H9 (cell line): ENCODE data around the gene XRCC6. TPM values are rescaled to one million over a fixed set of nuclear protein-coding genes. Genes with fewer than 3 reads are reported as not detected.

Experiments used
- DNase-seq: peaks from one replicate; pipeline ENCODE4 v3.0.0-alpha.2; 2017
- H2AFZ ChIP-seq: one replicate; pipeline ENCODE4 v1.6.1; 2013; ENCODE audit warnings: mild to moderate bottlenecking, low read length, control low read depth, moderate library complexity
- H2AK5ac ChIP-seq: 2 replicates; pipeline ENCODE4 v1.6.1; 2013; ENCODE audit warnings: low read length, control low read depth, mixed read lengths; ENCODE audit not compliant: insufficient read length
- H2BK120ac ChIP-seq: one replicate; pipeline ENCODE4 v1.6.1; 2013; ENCODE audit warnings: low read depth, mild to moderate bottlenecking, low read length, control low read depth, inconsistent platforms; ENCODE audit not compliant: poor library complexity, severe bottlenecking
- H2BK12ac ChIP-seq: 2 replicates; pipeline ENCODE4 v1.6.1; 2013; ENCODE audit warnings: low read length, control low read depth, mixed read lengths, low read depth; ENCODE audit not compliant: insufficient read length
- H2BK15ac ChIP-seq: 2 replicates; pipeline ENCODE4 v1.6.1; 2013; ENCODE audit warnings: low read depth, low read length, control low read depth
- H2BK20ac ChIP-seq: one replicate; pipeline ENCODE4 v1.6.1; 2013; ENCODE audit warnings: low read depth, mild to moderate bottlenecking, low read length, control low read depth, inconsistent platforms; ENCODE audit not compliant: poor library complexity, severe bottlenecking
- H2BK5ac ChIP-seq: 2 replicates; pipeline ENCODE4 v1.6.1; 2013; ENCODE audit warnings: low read length, control low read depth, mixed read lengths; ENCODE audit not compliant: insufficient read length
- H3K14ac ChIP-seq: 2 replicates; pipeline ENCODE4 v1.6.1; 2013; ENCODE audit warnings: low read length, control low read depth; ENCODE audit not compliant: insufficient read depth
- H3K18ac ChIP-seq: 2 replicates; pipeline ENCODE4 v1.6.1; 2013; ENCODE audit warnings: low read depth, mild to moderate bottlenecking, mixed read lengths, low read length, control low read depth; ENCODE audit not compliant: insufficient read length
- H3K23ac ChIP-seq: 2 replicates; pipeline ENCODE4 v1.6.1; 2013; ENCODE audit warnings: low read length, control low read depth, mixed read lengths, low read depth; ENCODE audit not compliant: insufficient read length
- H3K23me2 ChIP-seq: 2 replicates; pipeline ENCODE4 v1.6.1; 2013; ENCODE audit warnings: low read depth, mild to moderate bottlenecking, mixed read lengths, low read length, control low read depth; ENCODE audit not compliant: insufficient read length, poor library complexity, severe bottlenecking
- H3K27ac ChIP-seq: 2 replicates; pipeline ENCODE4 v1.5.1; 2013; ENCODE audit warnings: low read length, control low read depth, mixed read lengths, low read depth; ENCODE audit not compliant: insufficient read length
- H3K27me3 ChIP-seq: 2 replicates; pipeline ENCODE4 v1.6.1; 2013; ENCODE audit warnings: low read length, control low read depth, inconsistent platforms; ENCODE audit not compliant: insufficient read depth
- H3K4ac ChIP-seq: 2 replicates; pipeline ENCODE4 v1.6.1; 2013; ENCODE audit warnings: low read depth, mild to moderate bottlenecking, control low read depth, inconsistent platforms, low read length, moderate library complexity
- H3K4me1 ChIP-seq: 2 replicates; pipeline ENCODE4 v1.6.1; 2013; ENCODE audit warnings: low read length, control low read depth, inconsistent platforms; ENCODE audit not compliant: insufficient read depth
- H3K4me2 ChIP-seq: 2 replicates; pipeline ENCODE4 v1.6.1; 2013; ENCODE audit warnings: low read length, control low read depth, mixed read lengths; ENCODE audit not compliant: insufficient read length, insufficient read depth
- H3K56ac ChIP-seq: 2 replicates; pipeline ENCODE4 v1.6.1; 2013; ENCODE audit warnings: low read depth, mild to moderate bottlenecking, mixed read lengths, low read length, control low read depth; ENCODE audit not compliant: insufficient read length
- H3K79me1 ChIP-seq: 2 replicates; pipeline ENCODE4 v1.6.1; 2013; ENCODE audit warnings: low read depth, mild to moderate bottlenecking, moderate library complexity, low read length, control low read depth, inconsistent platforms; ENCODE audit not compliant: insufficient read depth, poor library complexity, severe bottlenecking
- H3K79me2 ChIP-seq: 2 replicates; pipeline ENCODE4 v1.6.1; 2013; ENCODE audit warnings: low read length, control low read depth, inconsistent platforms; ENCODE audit not compliant: insufficient read depth
- H3K9ac ChIP-seq: 2 replicates; pipeline ENCODE4 v1.6.1; 2013; ENCODE audit warnings: low read length, control low read depth, mixed read lengths; ENCODE audit not compliant: insufficient read length; ENCODE audit errors: extremely low read depth
- H3K9me3 ChIP-seq: one replicate; pipeline ENCODE4 v1.6.1; 2013; ENCODE audit warnings: low read depth, low read length, inconsistent platforms; ENCODE audit not compliant: control insufficient read depth
- H3T11ph ChIP-seq: one replicate; pipeline ENCODE4 v1.6.1; 2013; ENCODE audit warnings: mild to moderate bottlenecking, low read length, control low read depth, inconsistent platforms
- H4K20me1 ChIP-seq: one replicate; pipeline ENCODE4 v1.6.1; 2013; ENCODE audit not compliant: control insufficient read depth, insufficient read length, insufficient read depth
- H4K5ac ChIP-seq: 2 replicates; pipeline ENCODE4 v1.6.1; 2013; ENCODE audit warnings: low read depth, mild to moderate bottlenecking, mixed read lengths, low read length, control low read depth; ENCODE audit not compliant: insufficient read length
- H4K8ac ChIP-seq: replicated peaks from 2 replicates; pipeline ENCODE4 v1.6.1; 2013; ENCODE audit warnings: low read length, control low read depth, mixed read lengths, low read depth; ENCODE audit not compliant: insufficient read length
- H4K91ac ChIP-seq: 2 replicates; pipeline ENCODE4 v1.6.1; 2013; ENCODE audit warnings: low read depth, mild to moderate bottlenecking, moderate library complexity, mixed read lengths, low read length, control low read depth; ENCODE audit not compliant: insufficient read length
- H3K27ac Mint-ChIP-seq, 3 experiments: 2 replicates in 2 of 3; 3 replicates in 1 of 3; pipeline ENCODE4 v1.8.0; 2020 to 2021; ENCODE audit warnings: mixed read lengths in 3 of 3, mild to moderate bottlenecking in 1 of 3, moderate library complexity in 1 of 3
- H3K27me3 Mint-ChIP-seq: 2 replicates; pipeline ENCODE4 v1.8.0; 2021; ENCODE audit warnings: low read depth, mild to moderate bottlenecking, moderate library complexity, mixed read lengths
- H3K36me3 Mint-ChIP-seq, 3 experiments: 2 replicates in 2 of 3; 3 replicates in 1 of 3; pipeline ENCODE4 v1.8.0; 2020 to 2021; ENCODE audit warnings: low read depth in 3 of 3, mixed read lengths in 3 of 3; ENCODE audit not compliant: insufficient read depth in 1 of 3
- H3K4me1 Mint-ChIP-seq, 2 experiments: 2 replicates each; pipeline ENCODE4 v1.8.0; 2020; ENCODE audit warnings: mixed read lengths in 2 of 2
- H3K4me3 Mint-ChIP-seq, 2 experiments: 2 replicates in 1 of 2; 3 replicates in 1 of 2; pipeline ENCODE4 v1.8.0; 2020 to 2021; ENCODE audit warnings: mild to moderate bottlenecking in 2 of 2, mixed read lengths in 2 of 2, moderate library complexity in 1 of 2
- H3K9me3 Mint-ChIP-seq, 2 experiments: 2 replicates in 1 of 2; 3 replicates in 1 of 2; pipeline ENCODE4 v1.8.0; 2020; ENCODE audit warnings: mild to moderate bottlenecking in 2 of 2, mixed read lengths in 2 of 2, moderate library complexity in 1 of 2
- CTCF ChIP-seq: fragments of 200-600 bp; sonication (generic); conservative IDR thresholded peaks from 3 replicates; pipeline ENCODE4 v1.8.0; 2021; ENCODE audit warnings: antibody characterized with exemption, mild to moderate bottlenecking
- WGBS: extraction: QIAGEN DNeasy Blood & Tissue Kit; methylation state at CpG from one replicate; pipeline ENCODE4 v1.1.7; 2013; ENCODE audit warnings: missing lambda C conversion rate, low lambda C conversion rate, mixed read lengths; ENCODE audit not compliant: insufficient read length; ENCODE audit errors: extremely low coverage; 5-methylcytosine and 5-hydroxymethylcytosine counted together
- total RNA-seq: library from RNA; stranded (reverse); gene quantifications from 2 replicates; pipeline ENCODE4 v1.2.1, GENCODE V29; 2021

Gene XRCC6
- total RNA-seq, 1 experiment from 2014 or later: 461 TPM

DNA sequence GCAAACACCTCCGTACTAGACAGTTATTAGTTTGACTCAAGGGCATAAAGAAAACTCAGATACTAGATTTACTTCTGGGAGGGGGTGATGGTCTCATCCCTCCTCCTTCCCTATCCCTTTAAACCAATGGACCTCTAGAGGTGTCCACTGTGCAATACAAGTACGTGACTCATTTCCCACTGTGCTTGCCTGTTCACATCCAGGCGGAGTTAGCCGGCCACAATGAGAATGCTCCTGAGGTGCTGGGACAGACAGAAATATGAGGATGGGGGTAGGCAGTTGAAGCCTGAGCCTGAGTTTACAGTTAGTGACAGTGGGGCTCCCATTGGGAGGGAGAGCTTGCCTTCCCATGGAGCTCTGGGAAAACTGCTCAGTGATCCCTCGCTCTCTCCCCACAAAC is 23.0 kb upstream of the XRCC6 start:
- H3K9ac ChIP-seq: no peak overlapping the region
- DNase-seq: no peak

More for the DNA sequence above, 23.0 kb upstream of the XRCC6 start:
- H2BK120ac ChIP-seq: no peak overlapping the region
- no peaks in the 10 kb centered on the region for H3K79me2 ChIP-seq
- H4K91ac ChIP-seq: no peak overlapping the region
- no peak overlapping the region for H3K27ac ChIP-seq
- H2AFZ ChIP-seq: no peak overlapping the region
- H2BK5ac ChIP-seq: no peak overlapping the region
- H2BK12ac ChIP-seq: no peak overlapping the region
- Mint-ChIP-seq H3K27me3 (peaks cover 8% of the 10 kb centered on the region), H3K36me3 (peaks cover 12 to 25% (median 24%) of the 10 kb centered on the region in 3 experiments; a peak in 6 of 7 replicates), H3K4me1 (peaks cover 2% of the 10 kb centered on the region in 2 experiments; a peak in 1 of 4 replicates), H3K4me3 (no peak overlapping the region), H3K27ac (no peak overlapping the region), H3K9me3 (no peaks in the 10 kb centered on the region)
- H3K18ac ChIP-seq: no peak overlapping the region
- H3K4me2 ChIP-seq: no peak overlapping the region
- H3K4me1 ChIP-seq: no peaks in the 10 kb centered on the region
- no peak overlapping the region for H4K8ac ChIP-seq
- no peak overlapping the region for H3K23ac ChIP-seq
- no peak overlapping the region for H2BK20ac ChIP-seq
- no peak overlapping the region for H4K5ac ChIP-seq
- H3K27me3 ChIP-seq: no peaks in the 10 kb centered on the region
- H4K20me1 ChIP-seq: peaks cover 5% of the 10 kb centered on the region
- H3K23me2 ChIP-seq: no peaks in the 10 kb centered on the region
- no peak overlapping the region for H3T11ph ChIP-seq
- no CpG with 5 or more reads among the region's 5 CpGs for WGBS
- no peak overlapping the region for H3K4ac ChIP-seq
- H2AK5ac ChIP-seq: no peak overlapping the region
- TF ChIP-seq CTCF: no peak
- no peaks in the 10 kb centered on the region for H3K79me1 ChIP-seq
- no peak overlapping the region for H3K14ac ChIP-seq
- no peak overlapping the region for H3K56ac ChIP-seq
- no peak overlapping the region for H2BK15ac ChIP-seq
- H3K9me3 ChIP-seq: no peaks in the 10 kb centered on the region
